SU-DHL-6 (cell line): Measurements from ENCODE around the gene LYZL6.
"Not testable (repeated sequence)": the region's sequence is repeated elsewhere in the genome, so short reads cannot be mapped to it uniquely, and the experiment has no call there.

ENCODE experiments used
- EZH2phosphoT487 ChIP-seq: fragments of 200-600 bp; sonication (generic), shearing (Covaris generic); conservative IDR thresholded peaks from 2 replicates; pipeline ENCODE4 v1.6.1; 2018; ENCODE audit warnings: mild to moderate bottlenecking, antibody characterized with exemption, low read length, moderate library complexity, mixed read lengths
- TF ChIP-seq, protein P1 (sequence below): fragments of 200-600 bp; sonication (generic); IDR thresholded peaks from one replicate; pipeline ENCODE4 v1.5.1; 2017; ENCODE audit warnings: antibody characterized with exemption, mild to moderate bottlenecking, low read length, moderate library complexity; ENCODE audit not compliant: insufficient read depth, poor library complexity, severe bottlenecking

DNA sequence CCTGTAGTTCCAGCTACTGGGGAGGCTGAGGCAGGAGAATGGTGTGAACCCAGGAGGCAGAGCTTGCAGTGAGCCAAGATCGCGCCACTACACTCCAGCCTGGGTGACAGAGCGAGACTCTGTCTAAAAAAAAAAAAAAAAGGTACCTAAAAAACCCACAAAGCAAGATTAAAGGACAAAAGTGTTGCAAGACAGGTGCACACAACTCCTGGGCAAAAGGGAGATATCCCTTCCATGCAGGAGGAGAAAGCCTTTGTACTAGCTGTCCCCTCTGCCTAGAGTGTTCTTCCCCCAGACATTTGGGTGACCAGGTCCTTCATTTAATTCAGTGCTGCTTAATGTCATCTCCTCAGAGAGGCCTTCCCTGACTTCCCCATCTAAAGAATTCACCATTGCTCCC, 5.0 kb downstream of the LYZL6 start:
- TF ChIP-seq, protein P1, sequence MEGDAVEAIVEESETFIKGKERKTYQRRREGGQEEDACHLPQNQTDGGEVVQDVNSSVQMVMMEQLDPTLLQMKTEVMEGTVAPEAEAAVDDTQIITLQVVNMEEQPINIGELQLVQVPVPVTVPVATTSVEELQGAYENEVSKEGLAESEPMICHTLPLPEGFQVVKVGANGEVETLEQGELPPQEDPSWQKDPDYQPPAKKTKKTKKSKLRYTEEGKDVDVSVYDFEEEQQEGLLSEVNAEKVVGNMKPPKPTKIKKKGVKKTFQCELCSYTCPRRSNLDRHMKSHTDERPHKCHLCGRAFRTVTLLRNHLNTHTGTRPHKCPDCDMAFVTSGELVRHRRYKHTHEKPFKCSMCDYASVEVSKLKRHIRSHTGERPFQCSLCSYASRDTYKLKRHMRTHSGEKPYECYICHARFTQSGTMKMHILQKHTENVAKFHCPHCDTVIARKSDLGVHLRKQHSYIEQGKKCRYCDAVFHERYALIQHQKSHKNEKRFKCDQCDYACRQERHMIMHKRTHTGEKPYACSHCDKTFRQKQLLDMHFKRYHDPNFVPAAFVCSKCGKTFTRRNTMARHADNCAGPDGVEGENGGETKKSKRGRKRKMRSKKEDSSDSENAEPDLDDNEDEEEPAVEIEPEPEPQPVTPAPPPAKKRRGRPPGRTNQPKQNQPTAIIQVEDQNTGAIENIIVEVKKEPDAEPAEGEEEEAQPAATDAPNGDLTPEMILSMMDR: not testable (repeated sequence)
- TF ChIP-seq EZH2phosphoT487: not testable (repeated sequence)
